Measurements from ENCODE around the gene ARMC8. TPM values are rescaled to one million over a fixed set of nuclear protein-coding genes. Genes with fewer than 3 reads are reported as not detected.

The ARMC8 gene
- total RNA-seq, 1 donor from 2014 or later, result 33.2 TPM

DNA sequence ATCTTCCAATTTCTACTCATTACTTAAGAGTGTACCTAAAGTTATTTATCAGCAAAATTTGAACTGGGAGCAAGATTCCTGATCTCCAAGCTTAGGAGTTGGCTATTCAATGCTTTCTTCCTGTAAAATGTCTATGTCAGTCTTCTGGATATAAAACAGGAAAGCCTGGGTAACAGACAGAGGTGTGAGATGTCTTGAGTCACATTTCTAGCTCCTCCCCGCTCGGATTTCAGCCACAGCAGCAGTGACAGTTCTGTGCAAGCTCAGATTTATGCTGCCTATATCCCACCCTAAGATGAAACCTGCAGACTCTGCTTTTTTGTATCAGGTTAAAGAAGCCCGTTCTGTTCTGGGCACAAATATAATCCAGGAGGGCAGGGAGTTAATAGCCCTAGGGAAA is 2.1 kb upstream of the ARMC8 start:
- H3K9me3 Mint-ChIP-seq (ENCODE audit: unreplicated experiment), result no peaks in the 10 kb centered on the region
- TF ChIP-seq, protein P1, sequence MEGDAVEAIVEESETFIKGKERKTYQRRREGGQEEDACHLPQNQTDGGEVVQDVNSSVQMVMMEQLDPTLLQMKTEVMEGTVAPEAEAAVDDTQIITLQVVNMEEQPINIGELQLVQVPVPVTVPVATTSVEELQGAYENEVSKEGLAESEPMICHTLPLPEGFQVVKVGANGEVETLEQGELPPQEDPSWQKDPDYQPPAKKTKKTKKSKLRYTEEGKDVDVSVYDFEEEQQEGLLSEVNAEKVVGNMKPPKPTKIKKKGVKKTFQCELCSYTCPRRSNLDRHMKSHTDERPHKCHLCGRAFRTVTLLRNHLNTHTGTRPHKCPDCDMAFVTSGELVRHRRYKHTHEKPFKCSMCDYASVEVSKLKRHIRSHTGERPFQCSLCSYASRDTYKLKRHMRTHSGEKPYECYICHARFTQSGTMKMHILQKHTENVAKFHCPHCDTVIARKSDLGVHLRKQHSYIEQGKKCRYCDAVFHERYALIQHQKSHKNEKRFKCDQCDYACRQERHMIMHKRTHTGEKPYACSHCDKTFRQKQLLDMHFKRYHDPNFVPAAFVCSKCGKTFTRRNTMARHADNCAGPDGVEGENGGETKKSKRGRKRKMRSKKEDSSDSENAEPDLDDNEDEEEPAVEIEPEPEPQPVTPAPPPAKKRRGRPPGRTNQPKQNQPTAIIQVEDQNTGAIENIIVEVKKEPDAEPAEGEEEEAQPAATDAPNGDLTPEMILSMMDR (IDR thresholded peaks at IDR 0.05; ENCODE audit: insufficient read depth, low read depth, low read length), result no peak
- TF ChIP-seq EZH2 (IDR thresholded peaks at IDR 0.05; ENCODE audit: insufficient read depth, low read length), result no peak
- Histone ChIP-seq H3K27me3 (ENCODE audit: insufficient read depth, low read length) (peaks cover 2% of the 10 kb centered on the region), H3K36me3 (ENCODE audit: insufficient read depth, low read length) (no peaks in the 10 kb centered on the region), H2AFZ (ENCODE audit: low read depth, low read length) (no peak overlapping the region), H3K4me3 (ENCODE audit: insufficient read depth, low read depth, low read length) (no peak overlapping the region), H3K9ac (ENCODE audit: low read length) (no peak overlapping the region), H3K27ac (ENCODE audit: low read depth, low read length) (no peak overlapping the region), H3K4me2 (ENCODE audit: low read length) (no peak overlapping the region), H3K9me3 (ENCODE audit: insufficient read depth, low read depth, low read length) (no peaks in the 10 kb centered on the region), H4K20me1 (ENCODE audit: insufficient read depth, low read length) (peaks cover 15% of the 10 kb centered on the region), H3K79me2 (ENCODE audit: insufficient read depth, low read length) (peaks cover 25% of the 10 kb centered on the region), H3K4me1 (ENCODE audit: insufficient read depth, low read length) (peaks cover 6% of the 10 kb centered on the region)
- no peak overlapping the region for H3K4me3 Mint-ChIP-seq (ENCODE audit: unreplicated experiment)
- H3K27me3 Mint-ChIP-seq (ENCODE audit: low read depth, unreplicated experiment), result no peaks in the 10 kb centered on the region
- no peaks in the 10 kb centered on the region for H3K36me3 Mint-ChIP-seq (ENCODE audit: low read depth, unreplicated experiment)
- peaks cover 10% of the 10 kb centered on the region for H3K4me1 Mint-ChIP-seq (ENCODE audit: low read depth, unreplicated experiment)
- FAIRE-seq (no peak), DNase-seq (ENCODE audit: low read depth) (no peak)
- H3K27ac Mint-ChIP-seq (ENCODE audit: unreplicated experiment), result no peak overlapping the region

DNA sequence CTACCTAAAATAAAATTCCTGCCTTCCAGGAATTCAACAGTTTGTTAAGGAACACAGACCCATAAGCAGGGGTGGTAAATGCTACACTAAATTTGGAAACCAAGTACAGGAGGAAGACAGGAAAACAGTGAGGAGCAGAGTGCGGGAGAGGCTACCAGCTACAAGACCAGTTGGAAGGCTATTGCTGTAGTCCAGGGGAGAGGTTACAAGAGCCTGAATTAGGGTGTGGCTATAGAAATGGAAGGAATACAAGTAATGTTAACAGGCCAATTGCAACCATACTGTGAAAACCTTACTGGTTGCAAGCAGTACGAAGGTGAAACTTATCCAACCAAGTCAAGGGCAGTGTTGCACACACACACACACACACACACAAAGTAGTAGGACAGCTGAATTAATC is 880 bp upstream of the ARMC8 start:
- peaks cover 2% of the 10 kb centered on the region for H3K36me3 Mint-ChIP-seq (ENCODE audit: low read depth, unreplicated experiment)
- peaks cover 2% of the 10 kb centered on the region for H3K27me3 ChIP-seq (ENCODE audit: insufficient read depth, low read length)
- no peak for FAIRE-seq
- no peak for DNase-seq (ENCODE audit: low read depth)
- H3K79me2 ChIP-seq (ENCODE audit: insufficient read depth, low read length), result peaks cover 37% of the 10 kb centered on the region
- TF ChIP-seq, protein P1 (IDR thresholded peaks at IDR 0.05; ENCODE audit: insufficient read depth, low read depth, low read length), result no peak
- TF ChIP-seq EZH2 (IDR thresholded peaks at IDR 0.05; ENCODE audit: insufficient read depth, low read length), result no peak
- no peaks in the 10 kb centered on the region for H3K9me3 ChIP-seq (ENCODE audit: insufficient read depth, low read depth, low read length)
- H3K36me3 ChIP-seq (ENCODE audit: insufficient read depth, low read length), result peaks cover 2% of the 10 kb centered on the region
- peaks cover 6% of the 10 kb centered on the region for H3K4me1 ChIP-seq (ENCODE audit: insufficient read depth, low read length)
- H3K4me3 ChIP-seq (ENCODE audit: insufficient read depth, low read depth, low read length), result peak overlapping the region; percentile 96
- peaks cover 23% of the 10 kb centered on the region for H4K20me1 ChIP-seq (ENCODE audit: insufficient read depth, low read length)
- no peak overlapping the region for H3K27ac ChIP-seq (ENCODE audit: low read depth, low read length)
- H2AFZ ChIP-seq (ENCODE audit: low read depth, low read length), result peak overlapping the region; percentile 100
- H3K9ac ChIP-seq (ENCODE audit: low read length), result peak overlapping the region; percentile 93
- H3K4me2 ChIP-seq (ENCODE audit: low read length), result peak overlapping the region; percentile 92
- no peaks in the 10 kb centered on the region for H3K27me3 Mint-ChIP-seq (ENCODE audit: low read depth, unreplicated experiment)
- no peaks in the 10 kb centered on the region for H3K9me3 Mint-ChIP-seq (ENCODE audit: unreplicated experiment)
- H3K27ac Mint-ChIP-seq (ENCODE audit: unreplicated experiment), result no peak overlapping the region
- peaks cover 10% of the 10 kb centered on the region for H3K4me1 Mint-ChIP-seq (ENCODE audit: low read depth, unreplicated experiment)
- peak overlapping the region; percentile 93 for H3K4me3 Mint-ChIP-seq (ENCODE audit: unreplicated experiment)

DNA sequence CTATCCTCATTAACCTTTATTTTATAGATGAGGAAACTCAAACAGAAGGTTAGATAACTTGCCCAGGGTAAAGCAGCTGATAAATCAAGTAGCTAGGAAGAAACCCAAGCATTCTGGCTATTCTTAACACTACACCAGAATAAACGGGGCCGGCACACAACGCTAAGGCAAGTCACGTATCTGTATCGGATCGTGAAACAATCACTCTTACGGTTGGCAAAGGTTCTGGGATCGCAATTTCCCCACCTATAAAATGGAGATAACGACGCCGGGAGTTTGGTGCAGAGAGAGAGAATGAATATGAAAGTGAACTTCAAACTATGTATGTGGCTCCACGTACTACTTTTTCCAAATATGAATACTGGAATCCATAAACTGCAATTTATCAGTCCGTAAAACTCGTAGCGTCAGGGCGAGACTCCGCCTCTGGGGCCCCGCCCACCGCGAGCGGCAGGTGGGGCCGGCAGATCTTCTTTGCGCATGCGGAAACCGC is 252 bp upstream of the ARMC8 start:
- H3K9me3 Mint-ChIP-seq (ENCODE audit: unreplicated experiment), result no peaks in the 10 kb centered on the region
- no peak for FAIRE-seq
- Histone ChIP-seq H3K4me3 (ENCODE audit: insufficient read depth, low read depth, low read length) (peak overlapping the region; percentile 96), H3K4me2 (ENCODE audit: low read length) (peak overlapping the region; percentile 92), H3K27me3 (ENCODE audit: insufficient read depth, low read length) (peaks cover 2% of the 10 kb centered on the region), H3K27ac (ENCODE audit: low read depth, low read length) (peak overlapping the region; percentile 99), H3K9me3 (ENCODE audit: insufficient read depth, low read depth, low read length) (no peaks in the 10 kb centered on the region), H3K4me1 (ENCODE audit: insufficient read depth, low read length) (peaks cover 6% of the 10 kb centered on the region), H3K79me2 (ENCODE audit: insufficient read depth, low read length) (peaks cover 43% of the 10 kb centered on the region), H3K9ac (ENCODE audit: low read length) (peak overlapping the region; percentile 93), H4K20me1 (ENCODE audit: insufficient read depth, low read length) (peaks cover 29% of the 10 kb centered on the region), H2AFZ (ENCODE audit: low read depth, low read length) (peak overlapping the region; percentile 100), H3K36me3 (ENCODE audit: insufficient read depth, low read length) (peaks cover 2% of the 10 kb centered on the region)
- peaks cover 10% of the 10 kb centered on the region for H3K4me1 Mint-ChIP-seq (ENCODE audit: low read depth, unreplicated experiment)
- H3K4me3 Mint-ChIP-seq (ENCODE audit: unreplicated experiment), result peak overlapping the region; percentile 93
- H3K27ac Mint-ChIP-seq (ENCODE audit: unreplicated experiment), result peak overlapping the region; percentile 98
- H3K36me3 Mint-ChIP-seq (ENCODE audit: low read depth, unreplicated experiment), result peaks cover 2% of the 10 kb centered on the region
- peak; percentile 61 for DNase-seq (ENCODE audit: low read depth)
- no peaks in the 10 kb centered on the region for H3K27me3 Mint-ChIP-seq (ENCODE audit: low read depth, unreplicated experiment)
- TF ChIP-seq, protein P1 (IDR thresholded peaks at IDR 0.05; ENCODE audit: insufficient read depth, low read depth, low read length), result no peak
- no peak for TF ChIP-seq EZH2 (IDR thresholded peaks at IDR 0.05; ENCODE audit: insufficient read depth, low read length)
